GM12878 (cell line): ENCODE results near the gene SIT1. TPM values are rescaled to one million over a fixed set of nuclear protein-coding genes. Genes with fewer than 3 reads are reported as not detected.
A peak's percentile ranks its signal among the peaks of the same experiment; 100 is the strongest.

ENCODE experiments used
- ATAC-seq: fragments of 200-7000 bp; cut with Tn5 transposase; 3 replicates; pipeline ENCODE4 v1.9.1; 2020; ENCODE audit warnings: mild to moderate bottlenecking, moderate library complexity
- BruUV-seq: library from RNA; stranded (reverse); fragments of 400-500 nt; replicated peaks from 2 replicates; lab custom pipeline; 2021; lab: Mats Ljungman, UMichigan
- CTCF ChIA-PET: fragments of 300-600 bp; sonication (Branson Sonifier 250); formaldehyde crosslinking; extraction: SDS; loops from one replicate; lab custom pipeline; 2021; ENCODE audit warnings: inconsistent platforms; lab: Yijun Ruan, JAX
- POLR2A ChIA-PET: fragments of 350-600 bp; formaldehyde crosslinking; extraction: SDS; loops from one replicate; lab custom pipeline; 2021; ENCODE audit warnings: inconsistent platforms; lab: Charles Lee
- RAD21 ChIA-PET: fragments of 300-600 bp; sonication (Branson Sonifier 250); formaldehyde crosslinking; loops from one replicate; lab custom pipeline; 2023; ENCODE audit warnings: antibody characterized with exemption; ENCODE audit not compliant: unreplicated experiment; lab: Charles Lee
- SMC1A ChIA-PET: fragments of 300-600 bp; sonication (Branson Sonifier 250); formaldehyde crosslinking; loops from one replicate; lab custom pipeline; 2023; ENCODE audit not compliant: unreplicated experiment, uncharacterized antibody; lab: Charles Lee
- DNase-seq: peaks from one replicate; pipeline ENCODE4 v3.0.0-alpha.2; 2011; ENCODE audit warnings: low read depth, low spot score
- FAIRE-seq: peaks from 3 replicates; lab custom pipeline; 2011; peaks lifted over from hg19 to GRCh38; lab: Jason Lieb, UNC
- H2AFZ ChIP-seq: 2 replicates; pipeline ENCODE4 v1.6.0; 2011; ENCODE audit warnings: low read depth, low read length, control low read depth; ENCODE audit not compliant: control insufficient read depth
- H3K27ac ChIP-seq: 2 replicates; pipeline ENCODE4 v1.5.1; 2011; ENCODE audit warnings: control low read depth; ENCODE audit not compliant: control insufficient read depth, insufficient read depth
- H3K27me3 ChIP-seq, 2 experiments: replicated peaks in 1 of 2; 2 replicates each; pipeline versions ENCODE4 v1.6.0 to v1.6.1; 2011; ENCODE audit warnings: low read length in 1 of 2; ENCODE audit not compliant: control insufficient read depth in 2 of 2, insufficient read depth in 2 of 2
- H3K36me3 ChIP-seq, 2 experiments: 2 replicates each; pipeline ENCODE4 v1.5.1; 2011; ENCODE audit warnings: low read length in 1 of 2; ENCODE audit not compliant: control insufficient read depth in 2 of 2, insufficient read depth in 2 of 2
- H3K4me1 ChIP-seq: 2 replicates; pipeline ENCODE4 v1.6.1; 2011; ENCODE audit warnings: mild to moderate bottlenecking, low read length, moderate library complexity, mixed read lengths; ENCODE audit not compliant: control insufficient read depth, insufficient read depth
- H3K4me2 ChIP-seq: 2 replicates; pipeline ENCODE4 v1.6.0; 2011; ENCODE audit warnings: control low read depth; ENCODE audit not compliant: control insufficient read depth, insufficient read depth
- H3K4me3 ChIP-seq: fragments of 200-600 bp; sonication (generic); 2 replicates; pipeline ENCODE4 v1.5.1; 2016
- H3K79me2 ChIP-seq: 2 replicates; pipeline ENCODE4 v1.6.0; 2011; ENCODE audit warnings: low read length; ENCODE audit not compliant: control insufficient read depth, insufficient read depth
- H3K9ac ChIP-seq: 2 replicates; pipeline ENCODE4 v1.8.0; 2011; ENCODE audit warnings: low read length, control low read depth, mixed read lengths; ENCODE audit not compliant: control insufficient read depth, insufficient read depth
- H3K9me3 ChIP-seq: replicated peaks from 3 replicates; pipeline ENCODE4 v1.5.1; 2011; ENCODE audit warnings: mild to moderate bottlenecking, low read length; ENCODE audit not compliant: control insufficient read depth, insufficient read depth
- H4K20me1 ChIP-seq: 2 replicates; pipeline ENCODE4 v1.6.0; 2011; ENCODE audit not compliant: control insufficient read depth, insufficient read depth
- CEBPB ChIP-seq, 2 experiments: fragments of 150-350 bp in 1 of 2; IDR thresholded peaks; 2 replicates each; pipeline ENCODE4 v1.6.1; 2012 to 2014; ENCODE audit warnings: low read depth in 2 of 2, low read length in 2 of 2, borderline replicate concordance in 1 of 2, inconsistent platforms in 1 of 2
- CHD4 ChIP-seq: fragments of 200-600 bp; sonication (generic); IDR thresholded peaks from 2 replicates; pipeline ENCODE4 v1.6.1; 2016; ENCODE audit warnings: mild to moderate bottlenecking
- CREB1 ChIP-seq: IDR thresholded peaks from 2 replicates; pipeline ENCODE4 v1.6.1; 2012; ENCODE audit warnings: low read depth, mild to moderate bottlenecking, inconsistent platforms
- EED ChIP-seq: sonication (generic); IDR thresholded peaks from 2 replicates; pipeline ENCODE4 v1.6.1; 2016; ENCODE audit warnings: antibody characterized with exemption, low read depth
- EP300 ChIP-seq, 2 experiments: fragments of 150-350 bp in 1 of 2; IDR thresholded peaks; 2 replicates each; pipeline ENCODE4 v1.6.1; 2011 to 2012; ENCODE audit warnings: low read depth in 2 of 2, low read length in 2 of 2, borderline replicate concordance in 1 of 2, improper control_type of control experiment in 1 of 2, inconsistent platforms in 1 of 2; ENCODE audit not compliant: control insufficient read depth in 1 of 2
- ESRRA ChIP-seq: IDR thresholded peaks from 2 replicates; pipeline ENCODE4 v1.6.1; 2012; ENCODE audit warnings: mild to moderate bottlenecking, low read length, improper control_type of control experiment
- POLR2A ChIP-seq: IDR thresholded peaks from 2 replicates; pipeline ENCODE4 v1.6.1; 2011; ENCODE audit warnings: low read depth, mild to moderate bottlenecking, low read length
- SIN3A ChIP-seq: IDR thresholded peaks from 2 replicates; pipeline ENCODE4 v1.6.1; 2012; ENCODE audit warnings: low read depth, low read length, improper control_type of control experiment
- SIX5 ChIP-seq: IDR thresholded peaks from 2 replicates; pipeline ENCODE4 v1.6.1; 2011; ENCODE audit warnings: mild to moderate bottlenecking, low read depth, low read length, moderate library complexity; ENCODE audit not compliant: severe bottlenecking
- SMAD1 ChIP-seq: fragments of 450-650 bp; IDR thresholded peaks from 2 replicates; pipeline ENCODE4 v1.6.1; 2018; ENCODE audit warnings: mild to moderate bottlenecking, low read depth; ENCODE audit not compliant: partially characterized antibody
- SP1 ChIP-seq: IDR thresholded peaks from one replicate; pipeline ENCODE4 v1.6.1; 2011; ENCODE audit warnings: low read depth, low read length
- TAF1 ChIP-seq: IDR thresholded peaks from 2 replicates; pipeline ENCODE4 v1.6.1; 2011; ENCODE audit warnings: mild to moderate bottlenecking, low read depth, low read length, borderline replicate concordance
- TCF3 ChIP-seq: IDR thresholded peaks from 2 replicates; pipeline ENCODE4 v1.6.1; 2012; ENCODE audit warnings: low read depth, mild to moderate bottlenecking, low read length, borderline replicate concordance; ENCODE audit not compliant: insufficient read depth
- TCF7 ChIP-seq: IDR thresholded peaks from 2 replicates; pipeline ENCODE4 v1.6.1; 2014; ENCODE audit warnings: antibody characterized with exemption, borderline replicate concordance
- ZNF207 ChIP-seq: fragments of 450-650 bp; IDR thresholded peaks from 2 replicates; pipeline ENCODE4 v1.6.1; 2014; ENCODE audit warnings: antibody characterized with exemption, mild to moderate bottlenecking, borderline replicate concordance
- ZNF622 ChIP-seq: fragments of 450-650 bp; IDR thresholded peaks from 2 replicates; pipeline ENCODE4 v1.6.1; 2017; ENCODE audit warnings: mild to moderate bottlenecking, inconsistent platforms
- WGBS: methylation state at CpG from one replicate; pipeline ENCODE4 v1.1.6; 2016; ENCODE audit warnings: low lambda C conversion rate; ENCODE audit not compliant: insufficient replicate concordance, insufficient coverage; ENCODE audit errors: missing lambda C conversion rate; 5-methylcytosine and 5-hydroxymethylcytosine counted together
- in situ Hi-C: fragments of 300-500 bp; cut with MboI; formaldehyde crosslinking; loops from 9 replicates; pipeline ENCODE4 v1.14.3; 2018; ENCODE audit warnings: mixed read lengths
- intact Hi-C: fragments of 100-400 bp; cut with micrococcal nuclease; formaldehyde crosslinking; loops from one replicate; pipeline ENCODE4 v1.14.2; 2022; ENCODE audit not compliant: unreplicated experiment
- polyA plus RNA-seq, 11 experiments: library from polyadenylated mRNA; depleted of rRNA in 4 of 11; unstranded in 6 of 11; stranded (reverse) in 5 of 11; fragments of >200 nt; fragmentation: Nextera tagmentation in 4 of 11; fragmentation: Illumina TruSeq in 1 of 11; extraction: Ambion mirVana in 4 of 11; extraction: Trizol in 1 of 11; gene quantifications; 1 replicate in 1 of 11; 2 replicates in 10 of 11; pipeline versions ENCODE4 v1.2.1 to v1.2.3, GENCODE V29; 2011 to 2016; ENCODE audit warnings: inconsistent platforms in 2 of 11, missing spikeins in 2 of 11, low read depth in 1 of 11
- total RNA-seq, 4 experiments: library from RNA; depleted of rRNA in 3 of 4; stranded (reverse); fragments of >200 nt in 3 of 4; fragmentation: Illumina TruSeq in 1 of 4; extraction: Trizol in 1 of 4; gene quantifications; 2 replicates each; pipeline versions ENCODE4 v1.2.1 to v1.2.3, GENCODE V29; 2013 to 2021

Gene SIT1
- total and polyA plus RNA-seq, 10 of the 15 experiments (the other 5 are each of a cell fraction or from before 2014, with no cell fraction given): 0.97 to 137 (median 59.7) TPM

DNA sequence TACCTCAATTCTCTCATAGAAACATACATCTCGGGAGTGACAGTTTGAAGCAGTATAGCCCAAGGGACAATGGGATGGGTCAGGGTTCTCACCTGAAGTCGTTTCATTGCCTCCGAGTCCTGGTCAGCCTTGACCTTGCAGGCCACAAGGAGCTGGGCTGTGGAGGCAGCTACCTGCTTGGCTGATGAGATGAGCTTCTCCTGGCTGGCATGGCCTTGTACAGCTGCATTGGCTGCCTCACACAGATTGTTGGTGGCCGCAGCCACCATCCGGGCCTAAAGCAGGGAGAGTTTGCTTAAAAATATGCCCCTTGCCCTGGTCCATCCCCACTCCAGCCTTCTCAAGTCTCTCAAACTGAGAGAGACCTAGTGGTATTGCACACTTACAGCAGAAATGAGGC, 47.5 kb upstream of the SIT1 start:
- 100% methylated on average over 5 of the region's 5 CpGs for WGBS
- FAIRE-seq: no peak

GRCh38 chr9:35697486-35697885, 46.8 kb upstream of the SIT1 start:
- CTCF ChIA-PET: interaction anchor here (0.9 to 15.2 kb wide), 26 partner anchors 9 to 197 kb away, joined by 3 to 227 read pairs (median 10); partner anchors contain the start of genes ARHGEF39, CCDC107, GBA2 and RGP1
- H3K36me3 ChIP-seq: peaks cover 35 to 52% of the 10 kb centered on the region in 2 experiments
- H3K27me3 ChIP-seq: no peaks in the 10 kb centered on the region
- RAD21 ChIA-PET: interaction anchor here (1.6 to 2.8 kb wide), 6 partner anchors 30 to 185 kb away, joined by 5 to 25 read pairs (median 11); no protein-coding TSS in a partner anchor
- TF ChIP-seq CEBPB (IDR thresholded peaks at IDR 0.05; ENCODE audit: borderline replicate concordance in 1 of 2, low read depth in 2 of 2, low read length in 2 of 2) (no peak), ZNF207 (no peak), CREB1 (no peak), SMAD1 (no peak), ESRRA (no peak), SP1 (no peak), EED (no peak), TCF3 (no peak), TAF1 (no peak), ZNF622 (no peak), TCF7 (no peak), EP300 (IDR thresholded peaks at IDR 0.05; ENCODE audit: borderline replicate concordance in 1 of 2, control insufficient read depth in 1 of 2, low read depth in 2 of 2, low read length in 2 of 2) (no peak)
- TF ChIP-seq, all 136 proteins: peak for 0
- Histone ChIP-seq H3K4me3 (no peak overlapping the region), H3K9ac (no peak overlapping the region), H4K20me1 (no peaks in the 10 kb centered on the region), H3K4me2 (no peak overlapping the region), H3K79me2 (no peaks in the 10 kb centered on the region), H3K9me3 (no peaks in the 10 kb centered on the region), H2AFZ (no peak overlapping the region), H3K27ac (no peak overlapping the region), H3K4me1 (no peaks in the 10 kb centered on the region)
- DNase-seq (no peak), ATAC-seq (no peak), FAIRE-seq (no peak)
- in situ Hi-C loops: no loop called here
- POLR2A ChIA-PET: interaction anchor here (1.2 to 2.2 kb wide), 4 partner anchors 10 to 37 kb away, joined by 3 to 8 read pairs (median 5); no protein-coding TSS in a partner anchor
- TSS peak; percentile 83 for BruUV-seq
- intact Hi-C loops: no loop called here
- WGBS: 93% methylated on average over 13 of the region's 14 CpGs
- SMC1A ChIA-PET: interaction anchor here (0.9 to 5.1 kb wide), 8 partner anchors 9 to 129 kb away, joined by 4 to 65 read pairs (median 10); partner anchors contain the start of genes ARHGEF39, CCDC107, RMRP and SIT1

More for the DNA sequence above, 47.5 kb upstream of the SIT1 start:
- in situ Hi-C loops (no loop called here), intact Hi-C loops (no loop called here)
- H3K9ac ChIP-seq: no peak overlapping the region
- no peak overlapping the region for H3K27ac ChIP-seq
- no peaks in the 10 kb centered on the region for H3K4me1 ChIP-seq
- H3K36me3 ChIP-seq: peaks cover 36 to 59% of the 10 kb centered on the region in 2 experiments
- POLR2A ChIA-PET: interaction anchor here (0.5 to 2.2 kb wide), 2 partner anchors 12 to 37 kb away, joined by 4 to 6 read pairs; no protein-coding TSS in a partner anchor
- RAD21 ChIA-PET: interaction anchor here (2.8 kb wide), 1 partner anchor 37 kb away, joined by 13 read pairs; no protein-coding TSS in a partner anchor
- no peaks in the 10 kb centered on the region for H3K79me2 ChIP-seq
- ATAC-seq (no peak), DNase-seq (no peak)
- no peaks in the 10 kb centered on the region for H4K20me1 ChIP-seq
- H3K27me3 ChIP-seq: no peaks in the 10 kb centered on the region
- H3K9me3 ChIP-seq: no peaks in the 10 kb centered on the region
- no peak overlapping the region for H2AFZ ChIP-seq
- CTCF ChIA-PET: interaction anchor here (0.9 to 15.2 kb wide), 9 partner anchors 9 to 52 kb away, joined by 3 to 227 read pairs (median 33); partner anchors contain the start of genes ARHGEF39, CCDC107, GBA2 and RGP1
- no peak for TF ChIP-seq SIX5
- peak; percentile 49; the same call in 1 of the 2 replicates for TF ChIP-seq POLR2A
- no peak for TF ChIP-seq CHD4
- TF ChIP-seq SIN3A: no peak
- no peak overlapping the region for H3K4me3 ChIP-seq
- SMC1A ChIA-PET: no interaction called here
- no peak overlapping the region for H3K4me2 ChIP-seq
- no TSS peak for BruUV-seq
